Stimulated activated CD8-positive, alpha-beta memory T cell treated with anti-CD3 and anti-CD28 coated beads, Interleukin-4, amount 100 ng/mL, for 24 hours (primary cell): ENCODE results near the gene MACROD2.

Source experiments
- DNase-seq: peaks from one replicate; pipeline ENCODE4 v3.0.0-alpha.2; 2020; ENCODE audit warnings: low read depth

The MACROD2 gene

DNA sequence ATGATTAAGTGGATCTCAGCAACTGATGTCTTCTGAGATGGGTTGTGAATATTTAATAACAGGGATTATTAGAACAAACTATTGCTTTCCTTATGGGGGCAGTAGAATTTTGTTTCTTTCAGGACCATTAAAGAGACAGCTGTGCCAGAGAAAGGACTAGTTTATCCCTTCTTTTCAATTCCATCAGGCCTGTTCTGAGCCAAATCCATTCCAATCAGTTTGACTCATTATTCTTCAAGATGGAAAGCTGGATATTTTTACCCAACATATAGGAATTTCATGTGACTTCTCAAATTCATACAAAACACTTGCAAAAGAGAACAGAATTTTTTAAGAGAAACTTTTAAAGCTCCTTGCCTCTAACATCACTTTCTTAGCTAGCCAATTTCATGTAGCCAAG is 1064.1 kb downstream of the MACROD2 start:
- no peak for DNase-seq

DNA sequence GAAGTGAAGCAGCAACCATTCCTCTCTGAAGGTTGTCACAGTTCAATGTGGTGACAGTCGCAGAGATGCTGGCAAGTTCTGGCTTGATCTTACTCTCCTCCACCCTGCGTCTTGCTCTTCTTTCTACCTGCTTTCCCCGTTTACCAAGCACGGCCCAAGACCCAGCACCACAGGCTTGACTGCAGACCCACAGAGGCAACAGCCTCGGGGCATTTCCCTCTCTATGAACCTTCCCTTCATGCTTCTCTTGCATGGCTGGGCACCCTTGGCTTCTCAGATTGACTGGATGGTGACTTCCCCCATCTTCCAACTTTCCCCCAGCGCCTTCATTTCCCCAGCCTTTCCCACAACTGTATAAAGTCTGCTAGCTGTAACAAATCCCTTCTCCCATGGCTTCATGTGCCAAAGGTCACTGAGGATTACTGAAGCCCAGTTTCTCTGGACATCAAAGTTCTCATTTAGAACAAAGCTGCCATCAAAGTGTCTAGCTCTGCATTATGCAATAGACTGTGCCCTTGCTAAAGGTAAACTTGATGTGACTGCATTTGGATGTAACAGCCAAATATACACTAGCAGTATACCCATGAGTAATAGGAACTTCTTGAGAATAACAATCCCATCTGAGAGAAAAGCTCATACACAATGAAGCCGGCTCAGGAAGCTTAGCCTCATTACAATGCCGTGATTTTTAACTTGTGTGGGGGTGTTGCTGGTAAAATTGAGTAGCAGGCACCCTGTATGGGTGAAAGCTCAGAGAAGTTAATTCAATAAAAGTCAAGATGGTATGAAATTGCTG is 1065.1 kb downstream of the MACROD2 start:
- DNase-seq: no peak

DNA sequence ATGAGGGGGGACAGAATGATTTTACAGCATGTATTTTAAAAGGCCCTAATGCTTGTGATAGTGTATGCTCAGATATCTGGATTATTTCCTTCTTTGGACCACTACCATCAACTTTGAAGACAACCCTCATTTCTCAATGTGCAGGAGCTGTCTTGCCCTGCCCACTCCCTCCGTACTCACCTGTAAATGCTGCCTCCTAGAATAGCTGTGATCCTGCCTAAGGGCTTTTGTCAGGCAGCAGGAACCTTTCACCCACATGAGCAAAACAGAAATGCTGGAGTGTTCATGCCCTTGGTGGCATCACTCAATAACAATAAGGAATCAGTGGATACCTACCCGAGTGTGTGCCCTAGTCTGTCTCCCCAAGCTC is 1065.7 kb downstream of the MACROD2 start:
- DNase-seq: no peak

DNA sequence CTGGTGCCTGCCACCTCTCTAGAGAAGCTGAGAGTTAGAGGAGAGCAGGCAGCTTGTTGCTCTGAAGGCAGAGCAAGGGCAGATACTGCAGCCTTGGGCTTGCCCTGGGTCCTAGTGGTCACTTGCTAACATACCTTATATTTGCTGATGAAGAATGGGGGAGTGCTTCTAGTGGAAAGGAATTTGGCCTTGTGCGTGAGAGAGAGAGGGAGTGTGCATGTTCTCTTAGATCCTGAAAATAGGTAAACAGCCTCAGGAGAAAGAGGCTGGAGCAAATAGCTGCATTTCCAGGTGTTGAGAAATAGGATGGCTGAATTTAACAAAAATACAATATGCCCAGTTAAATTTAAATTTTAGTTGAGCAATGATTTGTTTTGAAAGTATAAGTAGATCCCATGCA is 1066.6 kb downstream of the MACROD2 start:
- no peak for DNase-seq

DNA sequence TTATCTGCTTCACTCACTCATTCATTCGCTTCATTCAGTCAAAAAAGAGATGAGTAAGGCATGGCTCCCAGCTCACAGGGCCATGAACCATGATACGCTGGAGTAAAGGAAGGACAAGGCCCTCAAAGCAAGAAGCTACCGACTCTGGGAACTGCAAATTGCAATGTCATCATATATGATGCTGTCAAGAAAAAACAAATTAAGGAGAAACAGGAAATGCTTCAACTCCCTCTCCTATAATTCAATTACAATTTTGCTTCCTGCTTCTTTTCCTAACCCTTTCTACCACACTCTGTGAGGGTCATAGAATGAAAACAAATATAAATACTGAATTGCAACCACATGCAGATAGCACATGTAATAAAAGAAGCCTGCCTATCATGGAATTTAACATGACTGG is 1067.8 kb downstream of the MACROD2 start:
- DNase-seq: no peak

DNA sequence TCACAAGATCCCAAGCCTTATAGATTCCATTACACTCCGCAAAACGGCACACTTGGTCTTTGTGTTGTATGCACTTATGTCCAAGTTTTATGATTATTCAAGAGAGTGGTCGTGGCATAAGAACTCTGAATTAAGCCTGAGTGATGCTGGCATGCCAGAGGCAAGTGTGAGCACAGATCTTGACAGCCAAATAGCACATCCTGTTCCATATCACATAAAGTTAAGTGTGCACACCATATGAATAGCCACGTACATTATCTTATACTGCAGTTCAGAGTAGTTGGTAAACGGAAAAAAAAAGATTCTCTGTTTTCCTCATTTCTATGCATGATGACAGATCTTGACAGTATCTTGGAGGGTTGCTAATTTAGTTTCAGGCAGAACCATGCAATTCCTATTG is 1069.4 kb downstream of the MACROD2 start:
- DNase-seq: no peak

DNA sequence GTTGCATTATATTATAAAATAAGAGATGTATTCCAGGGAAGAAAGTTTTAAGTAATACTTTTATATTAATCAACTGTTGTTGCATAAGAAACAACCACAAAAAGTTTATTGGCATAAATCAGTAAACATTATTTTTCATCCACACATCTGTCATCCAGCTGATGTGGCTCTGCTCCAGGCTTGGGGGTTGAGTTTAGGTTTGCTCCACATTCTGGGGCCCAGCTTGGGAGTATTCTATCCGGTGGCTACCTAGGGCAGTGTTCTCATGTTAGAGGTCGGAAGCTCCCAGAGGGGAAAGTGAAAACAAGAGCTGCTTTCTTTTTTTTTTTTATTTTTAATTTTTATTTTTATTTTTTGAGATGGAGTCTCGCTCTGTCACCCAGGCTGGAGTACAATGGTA is 1070.5 kb downstream of the MACROD2 start:
- DNase-seq: no peak

DNA sequence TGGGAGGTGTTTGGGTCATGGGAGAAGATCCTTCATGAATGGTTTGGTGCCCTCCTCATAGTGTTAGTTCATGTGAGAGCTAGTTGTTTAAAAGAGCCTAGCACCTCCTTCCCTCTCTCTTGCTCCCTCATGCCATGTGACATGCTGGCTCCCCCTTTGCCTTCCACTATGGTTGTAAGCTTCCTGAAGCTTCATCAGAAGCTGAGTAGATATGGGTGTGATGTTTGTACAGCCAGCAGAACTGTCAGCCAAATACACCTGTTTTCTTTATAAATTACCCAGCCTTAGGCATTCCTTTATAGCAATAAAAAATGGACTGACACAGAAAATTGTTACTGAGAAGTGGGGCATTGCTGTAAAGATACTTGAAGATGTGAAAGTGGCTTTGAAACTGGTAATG is 1073.2 kb downstream of the MACROD2 start:
- no peak for DNase-seq

DNA sequence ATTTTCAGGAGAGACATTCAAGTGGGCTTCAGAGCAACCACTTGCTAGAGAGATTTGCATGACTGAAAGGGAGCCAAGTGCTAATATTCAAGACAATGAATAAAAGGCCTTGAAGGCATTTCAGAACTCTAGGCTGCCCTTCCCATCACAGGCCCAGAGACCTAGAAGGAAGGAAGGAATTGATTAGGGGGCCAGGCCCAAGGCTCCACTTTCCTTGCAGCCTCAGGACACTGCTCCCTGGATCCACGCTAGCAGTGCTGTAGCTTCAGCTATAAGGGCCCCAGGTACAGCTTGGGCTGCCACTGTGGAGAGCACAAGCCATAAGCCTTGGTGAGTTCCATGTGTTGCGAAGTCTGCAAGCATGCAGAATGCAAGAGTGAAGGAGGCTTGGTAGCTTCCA is 1074.0 kb downstream of the MACROD2 start:
- DNase-seq: no peak

DNA sequence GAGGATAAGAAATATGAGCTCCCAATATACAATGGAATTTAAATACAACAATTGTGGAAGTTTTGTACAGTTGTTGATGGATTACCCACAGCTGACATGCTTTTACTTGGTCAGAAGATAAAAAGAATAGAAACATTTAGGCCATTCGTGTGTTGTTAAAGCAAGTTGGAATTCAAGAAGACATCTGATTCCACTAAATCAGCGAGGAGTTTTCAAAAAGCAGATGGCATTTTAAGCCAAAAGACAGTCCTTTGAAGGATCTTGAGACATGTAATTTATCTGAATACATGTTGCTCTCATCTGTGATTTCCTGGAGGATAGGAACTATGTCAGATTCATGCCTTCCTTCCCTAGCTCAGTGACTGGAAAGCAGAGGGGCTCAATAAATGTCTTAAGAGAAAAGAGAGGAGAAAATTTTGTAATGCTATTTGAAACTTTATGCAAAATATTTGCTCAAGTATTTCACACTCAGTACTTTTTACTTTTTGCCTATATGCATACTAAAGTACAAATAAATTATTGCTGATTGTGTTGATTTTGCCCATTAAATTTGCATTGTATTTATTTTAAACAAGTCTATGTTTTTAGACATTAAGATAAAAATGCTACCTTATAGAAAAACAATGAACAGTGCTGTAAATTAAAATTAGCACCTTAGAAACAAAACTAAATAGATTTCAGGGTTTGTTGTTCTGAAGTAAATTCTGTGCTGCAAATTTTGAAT is 1075.9 kb downstream of the MACROD2 start:
- no peak for DNase-seq

DNA sequence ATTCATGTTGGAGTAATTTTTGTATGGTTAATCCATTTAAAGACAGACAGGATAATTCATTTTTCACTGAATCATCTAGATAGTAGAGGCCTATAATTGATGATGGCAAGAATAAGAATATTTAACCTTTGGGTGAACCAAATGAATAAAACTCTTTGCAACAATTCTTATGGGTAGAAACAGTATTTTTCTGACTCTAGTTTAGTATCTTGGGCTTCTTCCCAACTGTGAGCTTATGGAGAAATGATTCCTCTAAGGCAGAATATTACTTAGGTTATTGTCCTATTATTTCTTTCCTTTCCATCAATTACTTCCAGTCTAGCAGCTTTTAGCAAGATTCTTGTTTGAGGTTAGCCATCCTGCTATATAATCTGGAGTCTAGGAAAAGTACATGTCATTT is 1077.0 kb downstream of the MACROD2 start:
- DNase-seq: no peak

DNA sequence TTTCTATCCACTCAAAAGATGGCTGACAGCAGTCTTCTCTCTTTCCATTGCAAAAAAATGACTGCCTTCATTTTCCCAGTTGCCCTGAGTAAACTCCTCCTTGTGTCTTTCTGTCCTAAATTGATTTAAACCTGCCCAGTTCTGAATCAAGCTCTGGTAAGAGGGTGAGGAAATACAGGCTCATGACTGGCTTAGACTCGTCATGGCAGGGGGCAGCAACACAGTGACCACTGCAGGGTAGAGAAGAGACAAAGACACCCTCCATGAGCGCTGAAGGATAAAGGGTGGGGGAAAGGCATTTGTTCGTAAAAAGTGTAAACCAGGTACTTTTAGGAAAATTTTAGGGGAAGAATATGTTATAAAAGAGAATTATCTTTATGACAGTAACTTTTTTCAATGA is 1080.3 kb downstream of the MACROD2 start:
- DNase-seq: no peak

DNA sequence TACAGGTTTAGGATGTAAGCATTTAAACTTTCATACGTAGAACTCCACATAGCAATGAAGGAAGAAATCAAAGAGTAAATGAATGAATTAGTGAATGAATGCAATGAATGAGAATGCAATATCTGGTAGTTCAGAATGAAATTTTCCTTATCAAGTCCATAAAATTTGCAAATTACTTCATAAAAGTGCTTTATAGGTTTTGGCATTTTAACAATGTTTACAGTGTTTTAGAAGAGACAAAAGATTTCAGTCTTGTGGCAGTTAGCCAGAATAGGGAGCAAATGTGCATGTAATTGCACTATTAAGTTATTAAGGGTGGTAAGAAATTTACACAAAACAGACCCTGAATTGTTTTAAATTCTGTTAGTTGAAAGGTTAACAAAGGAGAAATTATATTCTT is 1081.5 kb downstream of the MACROD2 start:
- no peak for DNase-seq

DNA sequence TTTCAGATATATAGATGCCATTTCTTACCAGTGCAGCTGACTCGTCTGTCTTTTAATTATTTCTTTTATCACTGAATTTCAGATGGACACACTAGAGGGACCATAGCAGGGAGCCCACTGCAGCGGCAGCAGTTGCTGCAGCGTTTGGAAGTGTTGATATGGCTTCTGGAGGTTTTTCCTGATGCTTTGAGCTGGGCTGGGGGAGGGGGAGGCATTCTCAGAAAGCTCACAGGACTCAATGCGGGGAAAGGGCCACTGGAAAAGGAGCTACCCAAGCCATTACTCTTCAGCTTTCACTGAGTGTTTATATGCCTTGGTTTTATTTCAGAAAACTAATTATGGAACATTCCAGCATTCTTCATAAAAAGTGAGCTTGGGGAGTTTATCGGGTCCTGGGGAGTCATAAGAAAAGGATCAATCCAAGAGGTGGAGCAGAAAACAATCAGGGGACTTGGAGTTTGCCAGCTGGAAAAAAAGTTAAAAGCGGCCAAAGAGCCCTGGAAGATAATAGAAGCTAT is 1082.5 kb downstream of the MACROD2 start:
- DNase-seq: no peak

DNA sequence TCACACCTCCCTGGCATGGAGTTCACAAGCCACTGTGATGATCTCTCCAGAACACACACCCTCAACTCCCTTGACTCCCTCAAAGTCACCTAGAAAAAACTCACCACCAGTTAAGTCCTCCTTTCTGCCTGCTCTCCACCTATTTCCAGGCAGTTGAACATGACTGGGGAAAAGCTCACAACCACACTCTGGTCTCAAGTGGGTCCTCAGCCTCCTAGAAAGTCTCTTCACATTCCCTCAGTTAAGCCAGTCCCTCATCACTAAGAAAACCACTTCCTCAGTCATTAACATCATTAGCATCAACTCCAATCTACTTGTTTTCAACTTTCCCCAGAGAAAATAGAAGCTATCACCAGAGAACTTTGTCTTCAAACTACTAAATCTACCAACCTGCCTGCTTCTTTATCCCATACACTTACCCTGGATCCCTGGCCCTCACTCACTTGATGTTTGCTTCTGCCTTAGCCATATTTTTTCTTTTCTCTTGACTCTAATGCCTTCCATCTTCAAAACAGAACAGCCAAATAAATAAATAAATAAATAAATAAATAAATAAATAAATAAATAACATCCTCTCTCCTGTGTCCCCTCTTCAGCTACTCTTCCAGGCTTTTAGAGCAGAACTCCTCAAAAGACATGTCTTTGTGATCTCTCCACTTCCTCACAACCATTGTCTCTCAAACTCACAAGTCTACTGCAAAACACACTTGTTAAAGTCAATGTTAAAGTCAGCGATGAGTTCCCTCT is 1084.5 kb downstream of the MACROD2 start:
- DNase-seq: no peak

DNA sequence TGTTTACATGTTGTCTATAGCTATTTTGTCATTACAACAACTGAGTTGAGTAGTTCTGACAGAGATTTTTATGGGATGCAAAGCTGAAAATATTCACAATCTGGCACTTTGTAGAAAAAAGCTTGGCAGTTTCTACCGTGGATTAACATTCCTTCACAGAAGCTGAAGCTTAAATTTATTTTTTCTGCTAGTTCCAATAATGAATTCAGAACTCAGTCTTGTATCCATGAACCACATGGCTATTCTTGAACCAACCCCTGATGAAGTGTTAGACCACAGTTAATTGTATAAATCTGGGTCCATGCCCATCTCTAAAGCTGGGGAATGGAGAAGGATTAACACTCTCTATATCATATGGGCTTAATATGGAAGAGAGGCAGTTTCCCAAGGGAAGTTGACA is 1085.9 kb downstream of the MACROD2 start:
- no peak for DNase-seq

DNA sequence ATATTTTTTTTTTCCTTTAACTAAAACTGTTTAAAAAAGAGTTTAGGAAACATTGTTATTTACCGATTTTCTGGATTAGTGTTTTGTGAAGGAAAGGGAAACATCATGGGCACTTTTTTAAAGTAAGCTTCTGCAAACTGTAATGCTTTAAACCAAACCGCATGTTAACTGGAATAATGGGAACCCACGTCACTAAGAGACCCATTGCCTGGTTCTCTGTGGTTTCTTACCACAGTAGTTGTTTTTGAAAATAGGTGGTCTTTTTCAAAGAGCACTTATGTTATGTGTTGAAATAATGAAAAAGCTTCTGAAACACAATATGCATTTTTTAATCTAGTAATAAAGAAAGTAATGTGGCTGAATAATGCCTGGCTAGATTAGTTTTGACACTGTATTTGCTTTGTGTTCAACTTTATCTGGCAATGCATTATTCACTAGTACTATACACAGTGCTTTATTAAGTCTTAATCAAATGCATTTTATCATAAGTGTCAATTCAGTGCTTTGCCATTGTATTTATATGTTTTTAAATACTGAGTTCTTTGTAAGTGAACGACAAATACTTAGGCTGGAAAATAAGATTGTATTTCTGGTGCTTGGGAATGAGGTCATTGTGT is 1096.2 kb downstream of the MACROD2 start:
- DNase-seq: no peak

DNA sequence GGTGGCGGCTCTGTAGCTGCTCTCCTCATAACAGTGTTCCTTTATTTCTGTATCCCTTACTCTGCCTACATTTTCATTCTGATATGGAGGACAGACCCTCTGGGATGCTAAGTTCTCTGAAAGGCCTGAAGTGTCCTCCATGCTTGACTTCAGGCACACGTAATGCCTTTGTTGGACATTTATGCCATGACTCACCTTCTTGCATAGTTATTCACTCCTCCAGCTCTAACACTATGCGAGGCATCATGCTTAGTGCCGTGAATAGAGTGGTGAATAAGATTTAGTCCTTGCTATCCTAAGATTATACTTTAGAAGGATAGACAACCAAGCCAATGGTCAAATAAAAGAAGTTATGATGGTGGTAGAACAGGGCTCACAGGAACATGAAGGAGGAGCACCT is 1103.0 kb downstream of the MACROD2 start:
- DNase-seq: no peak

DNA sequence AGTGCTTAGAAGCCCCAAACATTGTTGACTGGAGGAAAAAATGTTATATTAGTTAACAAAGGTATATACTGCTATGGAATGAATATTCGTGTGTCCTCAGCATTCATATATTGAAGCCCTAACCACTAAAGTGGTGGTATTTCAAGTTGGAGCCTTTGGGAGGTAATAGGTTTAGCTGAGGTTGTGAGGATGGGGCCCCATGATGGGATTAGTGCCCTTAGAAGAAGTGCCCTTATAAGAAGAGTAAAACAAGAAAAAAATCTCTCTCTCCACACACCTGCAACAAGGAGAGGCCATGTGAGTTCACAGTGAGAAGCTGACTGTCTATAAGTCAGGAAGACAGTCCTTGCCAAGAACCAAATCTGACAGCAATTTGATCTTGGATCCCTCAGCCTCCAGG is 1103.8 kb downstream of the MACROD2 start:
- DNase-seq: no peak

DNA sequence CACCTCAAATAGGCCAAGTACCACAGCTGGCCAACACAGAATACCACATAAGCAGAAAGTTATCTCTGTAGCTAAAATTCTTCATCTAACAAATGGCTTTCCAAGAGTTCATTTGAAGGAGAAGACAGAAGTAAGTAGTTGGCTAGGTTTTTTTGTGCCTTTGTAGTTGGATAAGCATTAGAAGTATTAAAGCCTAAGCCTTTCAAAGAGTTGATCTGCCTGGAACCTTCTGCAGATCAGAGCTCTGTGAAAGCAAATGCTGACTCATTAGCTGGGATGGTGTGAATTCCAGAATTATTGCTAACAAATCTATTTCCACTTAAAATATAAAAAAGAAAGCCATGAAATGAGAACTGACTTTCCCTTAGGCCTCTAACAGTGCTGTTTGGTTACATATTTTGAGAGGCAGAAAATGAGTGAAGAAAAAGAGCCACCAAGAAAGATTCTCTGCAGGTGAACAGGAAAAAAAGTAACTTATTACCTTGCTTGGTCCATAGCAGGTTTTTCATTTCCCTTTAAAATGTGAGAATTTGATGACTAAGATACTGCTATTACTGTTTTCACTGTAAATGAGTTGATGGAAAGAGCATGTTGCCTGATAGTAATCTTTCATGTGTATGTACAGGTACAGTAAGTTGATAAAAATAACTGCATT is 1105.3 kb downstream of the MACROD2 start:
- DNase-seq: no peak

DNA sequence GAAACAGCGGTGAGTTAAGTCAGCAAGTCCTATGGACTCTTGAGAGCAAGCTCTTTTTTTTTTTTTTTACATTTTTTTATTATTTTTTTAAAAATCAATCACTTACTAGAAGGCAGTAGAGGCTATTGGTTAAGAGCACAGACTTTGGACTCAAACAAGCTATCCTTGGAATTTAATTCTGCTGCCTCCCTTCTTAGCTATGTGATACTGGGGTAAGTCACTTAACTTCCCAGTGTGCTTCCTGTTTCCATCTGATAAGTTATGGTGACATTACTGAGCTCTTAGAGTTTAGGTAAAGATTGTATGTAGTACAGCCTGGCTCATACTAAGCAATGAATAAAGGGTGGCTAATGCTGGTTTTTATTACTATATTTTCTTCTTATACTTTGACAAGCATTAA is 1112.6 kb downstream of the MACROD2 start:
- no peak for DNase-seq

DNA sequence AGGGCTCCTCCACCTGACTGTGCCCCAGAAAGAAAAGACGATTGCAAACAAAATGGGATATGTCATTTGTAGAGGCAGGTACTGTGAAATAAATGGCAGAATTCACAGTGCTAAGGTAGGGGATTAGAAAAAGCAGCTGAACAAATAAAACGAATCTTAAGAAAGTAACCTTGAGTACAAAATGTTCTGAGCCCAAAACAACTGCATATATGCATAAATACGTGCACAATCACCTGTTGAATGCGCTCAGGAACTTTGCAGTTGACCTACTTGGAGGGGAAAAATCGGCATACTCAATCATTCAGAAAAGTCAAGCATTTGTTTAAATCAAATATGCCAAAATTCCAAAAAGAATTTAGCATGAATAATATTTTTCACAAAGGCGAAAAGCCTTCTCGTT is 1114.2 kb downstream of the MACROD2 start:
- no peak for DNase-seq
